Heart left ventricle (tissue), 16 donors: ENCODE results near the gene DNMT1. TPM values are rescaled to one million over a fixed set of nuclear protein-coding genes. Genes with fewer than 3 reads are reported as not detected.

Experiments used
- ATAC-seq, 4 donors: fragments of 200-7000 bp; cut with Tn5 transposase; one replicate each; pipeline ENCODE4 v1.9.1; 2020 to 2022; ENCODE audit warnings: moderate library complexity in 4 of 4, mild to moderate bottlenecking in 3 of 4, moderate number of reproducible peaks in 1 of 4
- DNase-seq, 5 donors: peaks; one replicate each; pipeline ENCODE4 v3.0.0-alpha.2; 2020
- H3K27ac ChIP-seq, 12 donors: fragments of 200-600 bp; sonication (generic) in 4 of 12; one replicate each; pipeline versions ENCODE4 v1.5.0 to v1.8.0; 2016 to 2022; ENCODE audit warnings: mild to moderate bottlenecking in 2 of 12
- H3K27me3 ChIP-seq, 9 donors: fragments of 200-600 bp; sonication (generic) in 2 of 9; one replicate each; pipeline versions ENCODE4 v1.5.1 to v1.8.0; 2016 to 2022; ENCODE audit warnings: mild to moderate bottlenecking in 3 of 9
- H3K36me3 ChIP-seq, 9 donors: fragments of 200-600 bp; sonication (generic) in 2 of 9; one replicate each; pipeline versions ENCODE4 v1.5.0 to v1.8.0; 2018 to 2022; ENCODE audit warnings: mild to moderate bottlenecking in 2 of 9
- H3K4me1 ChIP-seq, 12 donors: fragments of 200-600 bp; sonication (generic) in 4 of 12; one replicate each; pipeline versions ENCODE4 v1.5.0 to v1.8.0; 2016 to 2022; ENCODE audit warnings: mild to moderate bottlenecking in 3 of 12
- H3K4me3 ChIP-seq, 12 donors: fragments of 200-600 bp; sonication (generic) in 4 of 12; one replicate each; pipeline versions ENCODE4 v1.5.0 to v1.8.0; 2017 to 2022; ENCODE audit warnings: mild to moderate bottlenecking in 9 of 12, moderate library complexity in 4 of 12
- H3K9me3 ChIP-seq, 12 donors: fragments of 200-600 bp; sonication (generic) in 4 of 12; one replicate each; pipeline versions ENCODE4 v1.5.0 to v1.8.0; 2016 to 2022; ENCODE audit warnings: mild to moderate bottlenecking in 1 of 12
- POLR2A ChIP-seq, 2 donors: fragments of 450-650 bp; IDR thresholded peaks; one replicate each; pipeline ENCODE4 v1.6.1; 2017; ENCODE audit warnings: antibody characterized with exemption in 2 of 2, mild to moderate bottlenecking in 2 of 2, moderate library complexity in 2 of 2
- WGBS, 4 donors: extraction: QIAGEN DNeasy Blood & Tissue Kit in 2 of 4; methylation state at CpG; one replicate each; pipeline versions ENCODE4 v1.1.5 to v1.1.7; 2013 to 2018; 5-methylcytosine and 5-hydroxymethylcytosine counted together
- intact Hi-C, 10 donors: fragments of 100-400 bp; cut with DNase I; formaldehyde crosslinking; loops; one replicate each; pipeline versions ENCODE4 v1.11.1 to v1.14.2; 2022
- polyA plus RNA-seq, 2 donors: library from polyadenylated mRNA; stranded (reverse); fragments of 200-250 nt; gene quantifications; one replicate each; pipeline ENCODE4 v1.2.3, GENCODE V29; 2013
- total RNA-seq, 9 donors: library from RNA; depleted of rRNA in 2 of 9; stranded (reverse); fragments of >200 nt in 2 of 9; fragmentation: NEBNext Ultra II Directional in 3 of 9; extraction: Animal tissue kit (Norgen Biotek cat#: 25700) in 3 of 9; gene quantifications; one replicate each; pipeline versions ENCODE4 v1.1.0 to v1.2.4, GENCODE V29; 2016 to 2023
- TF ChIP-seq, protein P1 (sequence below), 12 donors: fragments of 200-600 bp; sonication (generic) in 4 of 12; IDR thresholded peaks; one replicate each; pipeline versions ENCODE4 v1.5.0 to v1.8.0; 2018 to 2022; ENCODE audit warnings: antibody characterized with exemption in 12 of 12, mild to moderate bottlenecking in 5 of 12
- donor health status: ischemic (EF 13 %, LVEDD 7.1; RV severe dilation, severe dysfunction).
- donor health status: healthy with polysubstance abuse.
- donor health status: DM: no; HTN: yes; CAD: no.
- donor health status: DM: no; HTN: no; CAD: no.
- donor health status: ischemic (EF 25% LVEDD 6.9; RV normal size, moderate dysfunction).
- donor health status: ischemic (EF 25% LVEDD 5.7; RV mildly dilated, moderate dysfunction).
- donor health status: healthy.
- donor health status: DM: yes; HTN: yes; CAD: no.
- donor health status: ischemic (EF 35%, LVEDD 5.7; RV mildly dilated, moderate dysfunction).
- donor health status: nonischemic (EF 11% LVEDD 7.7; RV severe dilation, severe dysfunction).
- donor health status: DM: yes; HTN: yes; CAD: no.
- donor health status: PGD.
- donor health status: ischemic (EF 29% LVEDD 5.4; RV normal size, mild dysfunction).
- donor health status: nonischemic (EF 23%, LVEDD 6.1; RV moderate dilation, normal function).

Gene DNMT1
- total and polyA plus RNA-seq, 11 donors: 16.1 to 61.6 (median 25.0) TPM

DNA sequence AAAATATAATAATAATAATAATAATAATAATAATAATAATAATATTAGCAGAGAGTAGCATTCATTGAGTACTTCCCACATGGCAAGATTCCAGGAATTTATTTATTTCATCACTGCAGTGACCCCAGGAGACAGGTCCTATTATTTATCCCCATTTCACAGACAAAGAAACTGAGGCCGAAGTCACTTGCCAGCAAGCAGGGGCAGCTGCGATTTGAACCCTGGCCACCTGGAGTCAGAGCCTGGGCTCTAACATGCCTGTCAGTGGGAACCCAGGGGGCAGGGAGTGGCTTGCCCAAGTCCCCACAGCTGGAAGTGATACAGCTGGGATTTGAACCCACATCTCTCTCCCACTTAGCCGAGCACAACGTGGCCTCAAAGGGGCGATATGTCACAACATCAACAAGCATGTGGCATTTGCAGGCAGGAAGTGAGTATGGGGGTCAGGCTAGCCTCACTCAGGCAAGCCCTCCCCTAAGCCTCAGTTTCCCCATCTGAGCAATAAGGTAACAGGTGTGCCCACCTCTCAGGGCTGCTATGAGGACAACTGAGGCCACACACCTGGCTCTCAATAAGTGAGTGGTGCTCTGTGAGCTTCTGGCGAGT lies 105.7 kb downstream of the DNMT1 start:
- no peak for TF ChIP-seq POLR2A (IDR thresholded peaks at IDR 0.05)
- TF ChIP-seq, protein P1, sequence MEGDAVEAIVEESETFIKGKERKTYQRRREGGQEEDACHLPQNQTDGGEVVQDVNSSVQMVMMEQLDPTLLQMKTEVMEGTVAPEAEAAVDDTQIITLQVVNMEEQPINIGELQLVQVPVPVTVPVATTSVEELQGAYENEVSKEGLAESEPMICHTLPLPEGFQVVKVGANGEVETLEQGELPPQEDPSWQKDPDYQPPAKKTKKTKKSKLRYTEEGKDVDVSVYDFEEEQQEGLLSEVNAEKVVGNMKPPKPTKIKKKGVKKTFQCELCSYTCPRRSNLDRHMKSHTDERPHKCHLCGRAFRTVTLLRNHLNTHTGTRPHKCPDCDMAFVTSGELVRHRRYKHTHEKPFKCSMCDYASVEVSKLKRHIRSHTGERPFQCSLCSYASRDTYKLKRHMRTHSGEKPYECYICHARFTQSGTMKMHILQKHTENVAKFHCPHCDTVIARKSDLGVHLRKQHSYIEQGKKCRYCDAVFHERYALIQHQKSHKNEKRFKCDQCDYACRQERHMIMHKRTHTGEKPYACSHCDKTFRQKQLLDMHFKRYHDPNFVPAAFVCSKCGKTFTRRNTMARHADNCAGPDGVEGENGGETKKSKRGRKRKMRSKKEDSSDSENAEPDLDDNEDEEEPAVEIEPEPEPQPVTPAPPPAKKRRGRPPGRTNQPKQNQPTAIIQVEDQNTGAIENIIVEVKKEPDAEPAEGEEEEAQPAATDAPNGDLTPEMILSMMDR (IDR thresholded peaks at IDR 0.05): no peak
- intact Hi-C loops: no loop called here

DNA sequence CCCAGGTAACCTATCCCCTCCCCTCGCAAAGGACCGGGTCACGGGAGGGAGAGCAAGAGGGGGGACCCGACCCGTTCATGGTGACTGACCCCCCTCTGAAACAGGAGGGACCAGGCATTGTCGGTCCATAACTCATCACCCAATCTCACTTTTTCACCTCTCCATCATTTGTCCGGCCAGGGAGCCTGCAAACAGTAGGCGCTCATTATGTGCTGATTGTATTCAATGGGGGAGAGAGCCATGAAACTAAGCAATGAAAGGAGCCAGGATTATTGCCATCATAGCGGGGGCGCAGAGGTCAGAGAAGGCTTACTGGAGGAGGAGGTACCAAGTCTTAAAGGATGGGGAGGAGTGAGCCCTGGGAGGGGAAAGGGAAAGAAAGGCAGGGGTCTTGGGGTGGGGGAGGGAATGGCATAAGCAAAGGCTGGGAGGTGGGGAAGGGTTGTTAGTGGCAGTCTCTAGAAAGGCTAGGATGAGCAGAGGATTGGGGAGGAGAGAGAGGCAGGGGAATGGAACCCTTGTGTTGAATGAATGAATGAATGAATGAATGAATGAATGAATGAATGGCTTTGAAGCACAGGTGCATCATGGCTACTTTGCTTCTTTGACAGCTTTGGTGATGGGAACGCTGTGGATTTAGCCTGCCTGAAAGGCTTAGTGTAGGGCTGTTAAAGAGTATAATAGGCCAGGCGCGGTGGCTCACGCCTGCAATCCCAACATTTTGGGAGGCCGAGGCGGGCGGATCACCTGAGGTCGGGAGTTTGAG lies 107.3 kb downstream of the DNMT1 start:
- intact Hi-C loops: no loop called here
- TF ChIP-seq, protein P1 (IDR thresholded peaks at IDR 0.05): no peak
- no peak for TF ChIP-seq POLR2A (IDR thresholded peaks at IDR 0.05)
- peak overlapping the region in 10 of 12 donors; percentile 69 to 100 (median 90) for H3K4me3 ChIP-seq
- DNase-seq (no peak), ATAC-seq (no peak)
- 85 to 89% (median 87%) methylated on average over 18 of the region's 18 CpGs for WGBS, 4 donors
- peaks cover 0 to 16% (median 3%) of the 10 kb centered on the region in 12 donors for H3K4me1 ChIP-seq
- H3K27me3 ChIP-seq: no peaks in the 10 kb centered on the region
- H3K27ac ChIP-seq: peak overlapping the region in 11 of 12 donors; percentile 82 to 97 (median 93)
- peaks cover 0 to 35% (median 15%) of the 10 kb centered on the region in 9 donors for H3K36me3 ChIP-seq
- peaks cover 0 to 10% (median 0%) of the 10 kb centered on the region in 12 donors for H3K9me3 ChIP-seq

More for the DNA sequence above, 105.7 kb downstream of the DNMT1 start:
- no peak overlapping the region for H3K27ac ChIP-seq
- ATAC-seq (no peak), DNase-seq (no peak)
- 78 to 91% (median 89%) methylated on average over 6 of the region's 6 CpGs for WGBS, 4 donors
- H3K27me3 ChIP-seq: no peaks in the 10 kb centered on the region
- H3K4me1 ChIP-seq: peaks cover 0 to 16% (median 3%) of the 10 kb centered on the region in 12 donors
- H3K9me3 ChIP-seq: peaks cover 0 to 10% (median 0%) of the 10 kb centered on the region in 12 donors
- H3K4me3 ChIP-seq: no peak overlapping the region
- H3K36me3 ChIP-seq: peaks cover 0 to 48% (median 19%) of the 10 kb centered on the region in 9 donors

DNA sequence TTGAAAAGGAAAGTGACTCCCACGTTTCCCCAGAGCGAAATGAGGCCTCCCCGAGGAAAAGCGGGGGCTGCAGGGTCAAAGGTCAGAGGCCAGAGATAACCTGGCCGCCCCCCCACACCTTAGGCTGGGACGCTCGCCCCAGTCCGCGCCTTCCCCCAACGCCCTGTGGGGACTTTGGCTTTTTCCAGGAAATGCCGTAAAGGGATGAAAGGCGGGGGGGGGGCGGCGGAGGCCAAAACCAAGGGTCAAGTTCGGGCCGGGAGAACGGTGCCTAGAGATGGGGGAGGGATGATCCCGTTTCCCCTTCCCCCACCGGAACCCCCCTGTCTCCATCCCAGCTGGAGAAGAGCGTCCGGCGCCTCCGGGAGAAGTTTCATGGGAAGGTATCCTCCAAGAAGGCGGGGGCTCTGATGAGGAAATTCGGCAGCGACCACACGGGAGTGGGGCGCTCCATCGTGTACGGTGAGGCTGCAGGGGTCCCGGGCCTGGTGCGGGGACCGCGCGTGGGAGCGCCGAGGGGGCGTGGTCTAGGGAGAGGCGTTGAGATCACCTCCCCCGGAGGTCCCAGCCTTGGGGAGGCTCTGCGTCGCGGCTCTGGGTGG lies 108.1 kb downstream of the DNMT1 start:
- intact Hi-C loops: no loop called here
- peak in 2 of 5 donors; percentile 27 to 52 for DNase-seq
- WGBS, 4 donors: 0 to 13% (median 6%) methylated on average over 8 to 43 of the region's 43 CpGs

More for the DNA sequence above, 108.1 kb downstream of the DNMT1 start:
- Histone ChIP-seq H3K9me3 (peaks cover 0 to 10% (median 0%) of the 10 kb centered on the region in 12 donors), H3K4me1 (peaks cover 0 to 16% (median 3%) of the 10 kb centered on the region in 12 donors), H3K4me3 (peak overlapping the region; percentile 27 to 100 (median 86)), H3K27me3 (no peaks in the 10 kb centered on the region), H3K27ac (peak overlapping the region; percentile 78 to 97 (median 92)), H3K36me3 (peaks cover 0 to 28% (median 8%) of the 10 kb centered on the region in 9 donors)
- no peak for TF ChIP-seq POLR2A (IDR thresholded peaks at IDR 0.05)
- TF ChIP-seq, protein P1 (IDR thresholded peaks at IDR 0.05): no peak
- ATAC-seq: peak; percentile 9 to 56 (median 38)
